Islet precursor cell (in vitro differentiated cells): ENCODE measurements around the gene IRAK3.
"Not testable (repeated sequence)": the region's sequence is repeated elsewhere in the genome, so short reads cannot be mapped to it uniquely, and the experiment has no call there.

Experiments used
- DNase-seq: peaks from one replicate; pipeline ENCODE4 v3.0.0-alpha.2; 2018

The IRAK3 gene

DNA sequence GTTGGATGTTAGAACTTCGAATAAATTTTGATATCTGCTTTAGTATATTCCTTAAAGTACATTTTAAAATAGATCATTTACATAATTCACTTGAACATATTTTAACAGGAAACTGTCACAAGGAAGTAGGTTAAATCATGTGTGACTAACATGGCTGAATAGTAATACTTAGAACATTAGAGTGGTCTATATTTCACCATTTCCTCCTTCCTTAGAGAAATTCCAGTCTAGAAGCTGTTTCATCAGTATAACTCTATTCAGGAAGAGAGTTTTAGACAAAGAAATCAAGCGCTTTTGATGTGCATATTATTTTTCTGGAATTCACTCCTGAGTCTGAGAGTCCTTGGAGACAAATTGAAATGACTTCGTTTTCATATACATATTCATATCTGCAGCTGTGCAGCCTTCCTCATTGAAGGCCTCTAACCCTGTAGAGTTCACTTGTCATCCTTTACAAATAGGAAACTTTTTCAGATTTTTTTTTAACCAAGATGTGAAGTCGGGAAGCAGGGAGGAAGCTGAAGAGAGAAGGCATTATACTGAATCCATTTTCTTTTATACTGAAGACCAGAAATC, 28.4 kb downstream of the IRAK3 start:
- no peak for DNase-seq

DNA sequence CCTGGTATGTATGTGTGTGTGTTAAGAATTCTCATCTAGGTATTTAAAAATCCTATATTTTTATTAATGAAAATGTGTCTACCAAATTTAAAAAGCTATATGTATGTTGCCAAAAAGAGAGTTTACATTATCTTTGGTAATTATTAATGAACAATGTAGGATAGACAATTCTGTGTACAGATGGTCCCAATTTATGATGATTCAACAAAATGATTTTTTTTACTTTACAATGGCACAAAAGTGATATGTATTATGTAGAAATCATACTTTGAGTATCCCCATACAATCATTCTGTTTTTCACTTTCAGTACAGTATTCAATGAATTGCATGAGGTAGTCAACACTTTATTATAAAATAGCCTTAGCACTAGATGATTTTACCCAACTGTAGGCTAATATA, 39.4 kb downstream of the IRAK3 start:
- no peak for DNase-seq

DNA sequence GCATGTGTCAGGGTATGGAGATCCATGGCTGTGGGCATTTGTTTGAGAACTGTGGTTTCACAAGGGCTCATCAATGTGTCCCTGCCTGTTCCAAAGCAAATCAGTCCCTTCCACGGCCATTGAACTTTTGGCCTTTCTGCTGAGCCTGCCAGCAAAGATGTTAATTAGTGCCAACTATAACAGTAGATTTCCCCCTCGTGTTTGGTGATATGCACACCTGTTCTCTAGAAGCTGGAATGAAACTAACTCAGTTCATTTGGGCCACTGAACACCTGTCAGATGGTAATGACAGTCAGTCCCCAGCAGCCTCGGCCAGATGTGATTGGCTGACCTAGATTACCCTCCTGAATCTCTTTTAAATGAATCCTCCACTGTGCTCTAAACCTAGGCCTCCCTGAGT, 43.2 kb downstream of the IRAK3 start:
- DNase-seq = no peak

DNA sequence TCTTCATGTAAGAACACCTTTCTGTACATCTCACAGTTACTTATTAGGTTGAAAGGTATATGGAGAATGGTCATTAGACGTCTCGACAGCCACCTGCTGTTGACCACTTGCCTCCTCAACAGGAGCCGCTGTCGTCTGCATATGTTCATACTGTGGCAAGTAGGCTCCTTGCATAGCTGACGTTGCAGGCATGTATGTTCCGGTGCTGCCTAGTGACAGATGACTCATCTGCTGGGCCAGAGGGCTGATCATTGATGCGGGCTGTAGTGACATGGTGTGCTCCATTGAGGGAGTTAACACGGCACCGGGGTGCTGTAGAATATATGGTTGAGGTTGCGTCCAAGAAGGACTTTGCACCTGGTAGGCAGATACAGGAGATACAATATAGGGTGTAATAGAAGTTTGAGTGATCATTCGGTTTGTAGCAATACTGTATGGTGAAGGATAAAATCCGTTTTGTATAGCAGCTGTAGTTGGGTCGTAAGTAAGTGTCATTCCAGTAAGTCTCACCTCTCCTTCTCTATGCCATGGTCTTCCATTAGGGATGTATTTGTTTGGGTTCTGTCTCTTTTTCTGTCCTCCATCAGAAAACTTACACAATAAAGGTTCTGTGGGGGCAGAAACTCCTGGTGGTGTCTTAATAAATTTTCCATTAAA, 45.2 kb downstream of the IRAK3 start:
- peak; percentile 83 for DNase-seq

DNA sequence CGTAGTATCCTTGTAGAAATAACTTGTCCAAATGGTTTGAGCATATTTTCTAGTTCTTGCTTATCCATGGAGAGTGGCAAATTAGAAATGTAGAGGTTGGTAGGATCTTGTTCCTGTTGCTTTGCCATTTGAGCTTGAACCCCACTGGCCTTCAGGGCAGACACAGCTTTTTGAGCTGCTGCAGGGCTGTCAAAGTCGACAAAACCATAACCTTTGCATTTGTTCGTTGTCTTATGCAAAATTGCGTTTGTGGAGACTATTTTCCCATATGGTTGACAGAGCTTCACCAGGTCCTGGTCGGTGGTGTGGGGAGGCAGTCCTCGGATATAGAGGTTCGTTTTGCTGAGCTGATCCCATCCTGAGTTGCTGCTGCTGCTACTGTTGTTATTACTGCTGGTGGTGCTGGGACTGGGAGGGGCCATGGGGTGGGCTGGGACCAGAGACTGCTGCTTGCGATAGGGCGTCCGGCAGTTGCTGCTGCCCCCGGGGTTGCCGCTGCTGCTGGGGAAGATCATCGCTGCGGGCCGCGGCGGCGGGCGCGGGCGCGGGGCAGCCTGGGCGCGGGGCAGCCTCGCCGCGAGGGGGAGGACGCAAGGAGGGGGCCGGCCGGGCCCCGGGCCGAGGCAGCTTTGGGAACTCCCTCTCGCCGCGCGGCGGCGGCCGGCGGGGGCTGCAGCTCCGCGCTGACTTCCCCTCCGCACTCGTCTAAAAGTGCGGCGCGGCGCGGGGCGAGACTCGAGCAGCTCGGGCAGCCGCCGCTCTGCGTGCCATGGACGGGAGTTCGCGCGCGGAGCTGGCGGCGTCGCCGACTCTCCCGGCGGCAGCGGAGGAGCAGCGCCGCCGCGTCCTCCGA, 46.0 kb downstream of the IRAK3 start:
- DNase-seq = peak; percentile 95

DNA sequence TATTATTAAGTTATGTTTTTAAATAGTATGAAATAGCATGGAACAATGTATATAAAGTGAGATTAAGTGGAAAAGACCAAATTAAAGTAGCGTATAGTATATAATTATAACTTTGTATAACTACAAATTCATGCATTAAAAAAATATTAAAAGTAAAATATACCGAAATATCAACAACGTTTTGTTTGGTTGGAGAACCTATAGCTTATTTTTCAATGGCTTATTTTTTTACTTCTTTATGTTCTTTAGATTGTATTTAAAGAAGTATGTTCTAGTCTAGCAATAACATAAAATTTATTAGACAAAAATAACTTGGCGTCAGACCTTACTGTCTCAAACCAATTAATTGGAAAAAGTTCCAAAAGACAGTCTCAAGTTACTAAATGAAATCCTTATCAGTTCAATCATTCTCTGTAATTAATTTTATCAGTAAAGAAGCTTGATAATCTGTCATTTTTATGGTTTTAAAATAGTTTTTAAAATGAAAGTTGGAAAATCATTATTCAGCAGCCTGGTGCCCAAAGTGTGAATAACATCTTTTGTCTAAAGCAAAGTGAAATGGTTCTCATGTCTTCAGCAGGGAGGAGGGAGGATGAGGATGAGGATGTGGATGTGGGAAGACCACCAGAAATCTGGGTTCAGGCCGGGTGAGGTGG, 46.7 kb downstream of the IRAK3 start:
- no peak for DNase-seq

DNA sequence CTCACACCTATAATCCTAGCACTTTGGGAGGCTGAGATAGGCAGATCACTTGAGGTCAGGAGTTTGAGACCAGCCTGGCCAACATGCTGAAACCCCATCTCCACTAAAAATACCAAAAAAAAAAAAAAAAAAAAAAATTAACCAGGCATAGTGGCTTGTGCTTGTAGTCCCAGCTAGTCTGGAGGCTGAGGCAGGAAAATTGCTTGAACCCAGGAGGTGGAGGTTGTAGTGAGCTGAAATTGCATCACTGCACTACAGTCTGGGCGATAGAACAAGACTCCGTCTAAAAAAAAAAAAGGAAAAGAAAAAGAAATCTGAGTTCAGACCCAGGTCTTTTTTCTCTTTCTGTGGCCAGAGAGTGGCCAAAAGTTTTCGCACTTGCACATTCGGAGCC, 47.3 kb downstream of the IRAK3 start:
- not testable (repeated sequence) for DNase-seq

DNA sequence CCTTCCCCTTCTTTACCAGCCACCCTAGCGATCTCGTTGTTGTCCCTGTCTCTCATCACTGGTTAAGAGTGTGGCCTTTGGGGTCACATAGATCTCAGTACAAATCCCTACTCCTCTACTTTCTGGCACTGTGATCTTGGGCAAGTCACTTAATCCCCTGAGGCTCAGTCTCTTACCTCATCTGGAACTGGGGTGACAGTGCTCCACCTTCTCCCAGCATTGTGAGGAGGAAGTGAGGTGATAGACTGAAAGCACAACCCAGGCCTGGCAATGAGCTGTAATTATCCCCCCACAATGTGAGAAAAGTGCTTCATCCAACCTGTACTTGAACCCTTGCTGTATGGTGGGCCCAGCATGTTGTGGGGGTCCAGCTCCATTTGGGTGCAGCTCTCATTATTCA, 48.0 kb downstream of the IRAK3 start:
- no peak for DNase-seq

DNA sequence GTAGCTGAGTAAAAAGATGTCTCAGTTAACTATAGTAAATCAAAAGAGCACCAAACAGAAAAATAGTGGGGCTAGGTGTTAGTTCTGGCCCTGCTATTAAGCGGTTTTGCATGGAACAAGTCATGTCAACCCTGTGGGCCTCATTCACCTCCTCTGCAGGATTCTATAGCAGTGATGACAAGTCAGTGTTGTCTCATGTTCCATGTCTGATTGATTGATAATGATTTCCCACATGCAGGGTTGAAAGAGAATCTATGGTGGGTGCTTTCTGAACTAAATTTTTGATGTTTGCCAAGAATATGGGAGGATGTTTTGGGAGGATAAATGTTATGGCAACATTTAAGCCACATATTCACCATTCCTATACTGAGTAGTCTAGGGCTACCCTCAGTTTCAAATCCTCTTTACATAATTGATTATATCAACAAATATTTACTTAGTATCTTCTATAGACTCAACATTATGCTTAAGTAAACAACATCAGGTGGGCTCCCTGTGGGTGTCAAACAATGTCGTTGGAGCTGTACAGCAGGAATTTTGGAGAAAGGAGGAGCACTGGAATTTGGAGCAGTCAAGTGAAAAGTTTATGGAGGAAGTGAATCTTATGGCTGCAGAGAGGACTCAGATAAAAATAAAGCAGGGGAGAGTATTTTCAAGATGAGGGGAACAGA, 48.6 kb downstream of the IRAK3 start:
- DNase-seq = no peak

DNA sequence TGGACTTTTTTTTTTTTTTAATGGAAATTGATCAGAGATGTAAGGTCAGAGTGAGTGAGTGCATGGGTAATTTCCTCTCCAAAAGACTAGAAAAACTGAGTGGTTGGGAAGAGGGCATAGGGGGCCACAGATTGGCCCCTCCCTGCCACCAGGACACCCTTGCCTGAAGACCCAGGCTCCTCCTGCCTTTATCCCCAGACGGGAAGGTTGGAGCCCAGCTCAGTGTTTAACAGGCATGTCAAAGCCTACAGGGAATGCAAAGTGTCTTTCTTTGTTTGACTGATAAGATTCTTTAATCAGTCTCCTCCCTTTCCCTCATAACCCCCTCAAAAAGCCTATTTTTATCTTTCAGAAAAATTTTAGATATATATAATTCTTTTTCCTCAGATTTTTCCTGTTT, 50.3 kb downstream of the IRAK3 start:
- DNase-seq = no peak

DNA sequence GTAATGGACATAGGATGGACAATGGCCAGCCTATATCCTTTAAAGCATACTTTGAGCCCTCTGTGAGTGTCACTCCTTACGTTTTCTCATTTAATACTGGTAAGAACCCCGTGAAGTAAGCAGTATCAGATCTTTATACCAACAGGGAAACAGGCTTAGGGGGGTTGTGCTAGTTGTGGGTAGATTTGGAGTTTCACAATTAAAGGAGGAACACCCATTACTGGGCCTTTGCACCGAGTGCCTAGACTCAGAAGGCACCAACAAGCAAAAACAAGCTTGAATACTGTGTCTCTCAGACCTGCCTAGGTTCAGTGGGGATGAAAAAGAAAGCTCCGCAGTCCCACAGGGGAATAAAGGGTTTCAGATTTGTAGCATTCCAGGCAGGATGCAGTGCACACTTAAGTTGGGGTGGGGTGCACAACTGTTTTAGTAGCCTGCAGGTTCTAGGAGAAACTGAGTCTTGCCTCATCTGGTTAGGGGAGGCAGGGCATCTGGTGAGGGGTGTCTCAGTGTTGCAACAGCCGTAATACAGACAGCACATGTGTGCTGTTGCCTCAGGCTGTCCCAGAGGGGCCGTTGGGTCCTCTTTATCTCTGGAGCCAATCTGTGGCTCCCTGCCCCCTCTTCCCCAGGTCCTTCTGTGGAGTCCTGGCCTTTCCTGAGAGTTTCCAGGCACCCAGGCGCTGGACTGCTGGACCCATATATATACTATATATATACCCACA, 51.2 kb downstream of the IRAK3 start:
- peak; percentile 61 for DNase-seq

DNA sequence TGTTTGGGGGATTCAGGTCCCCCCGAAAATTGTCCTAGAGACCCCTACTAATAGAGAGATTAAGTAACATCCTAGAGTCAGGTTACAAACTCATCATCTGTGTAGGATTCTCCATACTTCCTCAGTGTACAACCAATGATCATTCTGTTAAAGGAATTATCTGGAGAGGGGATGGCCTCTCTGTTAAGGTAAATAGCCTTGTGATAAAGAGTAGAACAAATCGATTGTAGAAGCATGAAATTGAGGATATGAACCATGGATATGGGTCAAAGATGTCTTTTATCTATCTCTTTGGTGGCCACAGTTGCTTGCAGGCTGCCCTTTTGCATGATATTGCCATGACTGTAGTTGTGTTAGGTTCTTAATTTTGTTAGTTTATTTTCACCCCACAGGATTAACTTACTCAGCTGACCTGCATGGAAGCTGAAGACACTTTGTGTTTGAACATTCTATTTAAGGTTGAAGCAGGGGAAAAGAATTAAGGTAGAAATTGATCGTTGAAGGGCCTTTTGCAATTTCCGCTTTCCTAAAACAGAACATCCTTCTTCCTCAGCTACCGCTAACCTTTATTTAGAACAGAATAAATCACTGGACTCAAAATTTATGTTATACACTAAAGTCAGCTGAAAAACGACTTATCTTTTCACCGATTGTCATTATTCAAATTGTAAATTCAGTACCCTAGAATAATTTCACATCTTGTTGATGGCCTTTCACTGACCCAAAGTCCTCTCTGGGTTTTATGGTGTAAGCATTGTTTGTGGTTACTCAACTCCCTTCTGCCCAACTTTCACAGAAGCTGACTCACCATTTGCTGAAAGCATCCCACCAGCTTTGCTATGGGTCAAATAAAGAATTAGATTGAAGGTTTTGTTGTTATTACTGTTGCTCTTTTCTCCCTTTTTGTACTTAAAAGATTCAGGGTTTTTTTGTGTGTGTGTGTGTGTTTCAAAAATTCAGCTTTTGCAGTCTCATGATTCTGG, 52.3 kb downstream of the IRAK3 start:
- DNase-seq = peak; percentile 59

DNA sequence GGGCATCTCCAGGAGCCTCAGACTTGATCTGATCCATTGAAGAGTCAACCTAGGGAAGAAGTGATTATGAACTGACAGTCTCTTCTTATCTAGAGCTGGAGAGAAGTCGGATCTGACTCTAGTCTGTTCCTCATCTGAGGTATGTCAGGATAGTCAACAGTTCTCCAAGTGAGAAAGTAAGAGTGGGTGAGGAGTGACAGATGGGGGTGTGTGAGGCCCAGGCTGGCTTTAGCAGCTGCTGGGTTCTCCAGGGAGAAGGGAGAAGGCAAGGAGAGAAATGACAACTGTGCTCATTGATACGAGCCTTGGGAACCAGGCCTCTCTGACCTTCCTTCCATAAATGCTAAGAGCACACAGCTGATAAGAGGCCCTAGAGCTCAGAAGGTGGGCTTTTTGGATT, 53.3 kb downstream of the IRAK3 start:
- DNase-seq = no peak

DNA sequence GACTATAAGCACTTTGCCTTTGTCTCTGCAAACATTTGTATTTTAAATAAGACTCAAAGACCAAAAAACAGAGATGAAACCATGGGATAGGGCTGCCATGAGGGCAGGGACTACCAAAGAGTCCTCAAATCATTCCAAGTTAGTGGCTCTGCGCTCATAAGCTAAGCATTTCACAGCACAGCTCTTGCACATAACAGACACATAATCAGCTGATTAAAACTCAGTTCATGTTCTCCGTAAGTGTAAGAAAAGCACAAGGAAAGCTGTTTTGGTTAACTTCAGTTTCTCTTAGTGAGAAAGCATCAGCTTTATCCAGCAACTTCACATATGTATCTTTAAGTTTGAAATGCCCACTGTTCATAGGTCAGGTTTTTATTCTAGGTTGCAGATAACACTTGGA, 54.9 kb downstream of the IRAK3 start:
- no peak for DNase-seq

DNA sequence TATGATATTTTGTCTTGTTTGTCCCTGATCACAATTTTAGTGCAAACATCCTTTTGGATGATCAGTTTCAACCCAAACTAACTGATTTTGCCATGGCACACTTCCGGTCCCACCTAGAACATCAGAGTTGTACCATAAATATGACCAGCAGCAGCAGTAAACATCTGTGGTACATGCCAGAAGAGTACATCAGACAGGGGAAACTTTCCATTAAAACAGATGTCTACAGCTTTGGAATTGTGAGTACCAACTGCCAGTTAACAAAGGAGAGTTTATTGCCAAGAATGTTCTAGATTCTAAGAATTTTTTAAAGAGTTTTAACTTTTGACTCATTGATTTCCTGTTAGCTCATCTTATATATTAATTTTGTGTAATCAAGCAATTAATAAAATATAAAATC, 55.4 kb downstream of the IRAK3 start:
- DNase-seq = no peak

DNA sequence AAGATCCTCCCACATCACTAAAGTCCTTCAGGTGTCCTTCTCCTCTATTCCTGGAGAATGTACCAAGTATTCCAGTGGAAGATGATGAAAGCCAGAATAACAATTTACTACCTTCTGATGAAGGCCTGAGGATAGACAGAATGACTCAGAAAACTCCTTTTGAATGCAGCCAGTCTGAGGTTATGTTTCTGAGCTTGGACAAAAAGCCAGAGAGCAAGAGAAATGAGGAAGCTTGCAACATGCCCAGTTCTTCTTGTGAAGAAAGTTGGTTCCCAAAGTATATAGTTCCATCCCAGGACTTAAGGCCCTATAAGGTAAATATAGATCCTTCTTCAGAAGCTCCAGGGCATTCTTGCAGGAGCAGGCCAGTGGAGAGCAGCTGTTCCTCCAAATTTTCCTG, 58.7 kb downstream of the IRAK3 start:
- DNase-seq = peak; percentile 19

DNA sequence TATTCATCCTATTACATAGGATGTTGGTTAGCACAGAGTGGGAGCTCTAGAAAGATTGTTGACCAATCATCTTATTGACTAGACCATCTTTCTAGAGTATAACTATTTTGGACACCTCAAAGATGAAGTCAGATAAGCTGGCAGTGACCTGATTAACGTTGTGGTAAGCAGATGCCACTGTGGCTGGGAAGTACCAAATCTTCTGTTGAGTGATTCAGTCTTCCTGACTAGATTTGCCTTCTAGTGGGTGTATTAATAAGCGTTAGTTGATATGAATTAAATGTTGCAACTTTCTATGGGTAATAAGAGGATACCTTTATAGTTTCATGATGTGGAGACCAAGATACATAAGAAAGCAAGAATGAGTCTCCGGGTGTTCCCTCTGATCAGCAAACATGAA, 62.0 kb downstream of the IRAK3 start:
- no peak for DNase-seq

DNA sequence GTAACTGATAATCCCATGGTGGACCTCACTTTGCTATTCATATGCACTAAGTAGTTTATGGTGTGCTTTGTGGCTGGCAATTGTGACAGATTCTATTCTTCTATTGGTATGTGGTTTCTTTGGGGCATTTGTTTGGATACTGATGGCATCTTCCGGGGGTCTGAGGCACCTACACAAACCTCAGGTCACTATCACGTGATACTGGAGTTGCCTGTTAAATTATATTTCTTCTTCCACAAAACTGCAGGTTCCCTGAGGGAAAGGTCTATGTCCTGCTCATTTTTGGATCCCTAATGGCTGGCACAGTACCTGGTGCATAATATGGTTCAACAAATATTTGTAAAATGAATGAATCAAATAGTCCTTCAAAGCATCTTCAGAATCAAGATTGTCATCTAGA, 63.8 kb downstream of the IRAK3 start:
- DNase-seq = no peak

DNA sequence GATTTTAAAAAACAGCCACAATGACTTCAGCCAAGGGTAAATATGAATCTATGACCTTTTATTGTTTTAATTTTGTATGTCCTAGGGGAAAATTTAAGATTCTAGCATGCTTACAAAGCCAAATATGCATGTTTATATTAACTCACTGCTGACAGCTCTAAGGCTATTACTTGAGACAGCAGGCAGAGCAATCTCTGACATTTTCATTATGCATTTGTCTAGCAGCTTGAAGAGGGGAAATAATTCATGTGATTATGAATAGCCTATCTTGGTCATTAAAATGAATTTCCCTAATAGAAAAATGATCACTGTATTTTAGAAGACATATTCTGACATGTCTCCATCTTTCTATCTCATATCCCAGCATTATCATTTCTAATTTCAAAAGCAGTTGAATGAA, 66.7 kb downstream of the IRAK3 start:
- no peak for DNase-seq

DNA sequence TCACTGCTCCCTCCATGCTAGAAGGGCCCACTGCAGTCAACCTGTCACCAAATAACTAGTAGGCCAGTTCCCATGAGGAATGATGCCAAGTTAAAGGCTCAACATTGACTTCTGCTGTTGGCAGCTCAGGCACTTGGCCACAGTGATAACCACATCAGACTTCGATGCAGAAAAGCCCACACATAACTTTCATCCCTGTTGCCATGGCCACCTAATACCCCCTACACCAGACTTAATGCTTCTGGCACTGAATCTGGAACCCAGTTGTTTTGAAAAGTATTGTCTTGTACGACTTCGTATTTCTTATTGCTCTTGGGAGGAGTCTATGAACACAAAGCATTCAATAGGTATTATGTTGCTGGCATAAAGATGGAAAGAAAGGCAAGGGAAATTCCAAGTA, 69.0 kb downstream of the IRAK3 start:
- DNase-seq = no peak

DNA sequence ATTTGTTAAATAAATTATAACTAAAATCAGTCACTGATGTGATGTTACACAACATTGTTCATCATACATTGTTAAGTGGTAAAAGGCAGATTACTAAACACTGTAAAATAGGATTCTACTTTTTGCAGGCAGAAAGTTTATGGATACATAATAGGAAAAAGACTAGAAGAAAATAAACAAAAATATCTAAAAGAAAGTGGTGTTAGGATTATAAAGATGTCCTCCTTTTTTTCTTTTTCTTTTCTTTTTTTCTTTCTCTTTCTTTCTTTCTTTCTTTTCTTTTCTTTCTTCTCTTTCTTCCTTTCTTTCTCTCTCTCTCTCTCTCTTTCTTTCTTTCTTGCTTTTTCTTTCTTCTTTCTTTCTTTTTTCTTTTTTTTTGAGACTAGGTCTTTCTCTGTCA, 73.7 kb downstream of the IRAK3 start:
- no peak for DNase-seq
